ENCODE data around the gene SENP1. TPM values are rescaled to one million over a fixed set of nuclear protein-coding genes. Genes with fewer than 3 reads are reported as not detected.

Gene SENP1
- polyA plus RNA-seq, 3 donors: 2.5 to 4.4 (median 3.9) TPM

DNA sequence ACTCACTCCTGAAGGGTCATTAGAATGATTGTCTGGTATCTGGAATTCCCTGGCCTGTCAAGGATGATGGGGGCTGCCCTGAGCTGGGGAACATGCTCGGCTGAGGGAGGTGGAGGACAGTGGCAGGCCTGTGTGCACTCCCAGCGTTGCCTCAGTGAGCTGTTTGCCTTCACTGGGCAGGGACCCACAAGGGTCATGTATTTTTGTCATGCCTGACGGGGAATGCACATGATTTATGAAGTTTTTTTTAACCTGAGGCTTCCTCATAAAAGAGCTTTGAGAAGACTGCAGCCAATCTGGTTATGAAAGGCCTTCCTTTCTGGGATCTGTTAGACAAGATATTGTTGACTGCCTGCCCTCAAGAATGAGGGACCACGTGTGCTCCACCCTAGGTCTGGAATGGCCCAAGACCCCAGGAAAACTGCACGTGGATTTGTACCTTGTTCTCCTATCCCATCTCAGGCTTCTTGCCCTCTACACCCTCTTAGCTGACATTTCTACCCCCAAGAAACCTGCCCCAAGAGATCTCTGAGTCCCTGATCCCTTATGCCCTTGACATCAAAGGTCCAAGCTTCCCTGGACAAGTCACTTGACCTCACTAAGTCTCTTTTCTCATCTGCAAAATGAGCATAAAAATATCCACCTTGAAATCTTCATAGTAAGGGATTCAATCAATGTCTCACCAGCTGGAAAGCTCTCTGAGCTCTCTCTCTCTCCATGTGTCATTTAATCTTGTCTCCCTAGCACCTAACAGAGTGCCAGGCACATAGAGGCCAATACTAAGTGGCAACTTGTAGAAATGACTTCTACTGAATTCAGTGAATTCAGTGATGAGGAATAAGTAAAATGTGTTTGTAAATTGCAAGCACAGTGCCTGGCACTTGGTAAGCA is 77.1 kb downstream of the SENP1 start:
- 42 to 59% (median 48%) methylated on average over 5 of the region's 5 CpGs for WGBS, 3 donors
- H3K27ac ChIP-seq (ENCODE audit: low read depth, low read length): no peak overlapping the region

DNA sequence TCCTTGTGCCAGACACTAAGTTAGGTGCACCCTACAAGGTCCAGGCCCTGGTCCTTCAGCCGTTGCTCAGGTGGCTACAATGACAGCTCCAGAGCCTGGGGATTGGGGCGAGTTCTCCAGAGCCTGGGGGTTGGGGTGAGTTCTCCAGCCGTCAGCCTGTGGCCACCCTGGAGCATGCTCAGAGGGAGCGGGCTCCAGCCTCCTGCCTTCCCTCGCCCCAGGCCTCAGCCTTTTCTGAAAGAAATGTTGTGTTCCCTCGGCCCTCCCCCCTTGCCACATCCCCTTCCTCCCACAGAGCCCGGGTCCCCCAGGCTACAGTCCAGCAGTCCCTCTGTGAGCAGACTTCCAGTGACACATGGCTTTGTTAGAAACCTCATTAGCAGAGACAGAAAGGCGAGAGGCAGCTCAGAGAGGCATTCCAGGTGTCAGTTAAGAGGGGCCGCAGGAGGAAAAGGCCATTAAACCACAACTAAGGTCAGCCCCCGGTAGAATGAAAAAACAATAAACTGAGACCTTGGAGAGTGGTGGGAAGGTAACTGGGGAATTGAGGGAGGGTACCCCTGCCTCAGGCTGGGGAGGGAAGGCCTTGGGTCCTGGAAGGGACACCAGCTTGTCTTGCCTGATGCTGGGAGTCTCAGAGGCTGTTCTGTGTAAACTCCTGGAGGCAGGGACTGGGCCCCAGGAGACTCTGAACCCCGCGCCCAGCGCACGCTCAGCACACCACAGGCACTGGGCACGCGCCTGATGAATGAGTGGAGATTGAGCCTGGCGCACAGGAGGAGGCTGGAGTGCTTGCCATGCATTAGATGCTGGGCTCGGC is 78.5 kb downstream of the SENP1 start:
- 74 to 76% (median 75%) methylated on average over 18 of the region's 18 CpGs for WGBS, 3 donors
- no peak overlapping the region for H3K27ac ChIP-seq (ENCODE audit: low read depth, low read length)

DNA sequence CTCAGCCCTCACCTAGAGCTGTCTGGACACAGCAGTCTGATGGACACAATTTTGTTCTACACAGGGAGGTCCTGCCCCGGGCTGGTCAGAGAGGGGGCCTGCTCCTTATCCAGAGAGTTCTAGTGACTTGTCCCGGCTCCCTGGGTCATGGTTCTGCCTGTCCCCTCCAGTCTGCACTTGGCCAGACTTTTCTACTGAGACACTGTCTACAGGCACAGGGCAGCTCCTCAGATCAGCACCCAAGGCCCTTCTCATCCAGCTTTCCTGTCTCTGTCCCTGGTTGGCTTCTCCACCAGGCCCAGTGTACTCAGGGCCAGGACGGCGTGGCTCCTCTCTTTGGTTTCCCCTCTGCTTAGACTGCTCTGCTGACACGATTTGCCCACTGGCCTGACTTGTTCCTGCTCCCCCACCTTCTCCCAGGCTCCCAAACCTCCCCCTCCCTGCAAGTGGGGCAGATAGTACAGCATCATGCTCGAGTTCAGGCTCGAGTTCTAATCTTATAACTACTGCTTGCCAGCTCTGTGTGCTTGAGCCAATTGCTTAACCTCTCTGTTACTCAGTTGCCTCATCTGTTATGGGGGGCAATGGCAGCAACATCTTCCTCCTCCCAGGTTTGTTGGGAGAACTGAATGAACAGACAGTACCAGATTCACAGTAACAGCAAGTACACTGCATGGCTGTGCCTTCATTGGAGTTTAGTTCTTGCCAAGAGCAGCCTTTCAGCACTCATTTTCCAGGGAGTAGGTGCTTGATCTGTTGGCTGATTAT is 79.6 kb downstream of the SENP1 start:
- H3K27ac ChIP-seq (ENCODE audit: low read depth, low read length): no peak overlapping the region
- WGBS, 3 donors: 77 to 88% (median 86%) methylated on average over 7 of the region's 7 CpGs

DNA sequence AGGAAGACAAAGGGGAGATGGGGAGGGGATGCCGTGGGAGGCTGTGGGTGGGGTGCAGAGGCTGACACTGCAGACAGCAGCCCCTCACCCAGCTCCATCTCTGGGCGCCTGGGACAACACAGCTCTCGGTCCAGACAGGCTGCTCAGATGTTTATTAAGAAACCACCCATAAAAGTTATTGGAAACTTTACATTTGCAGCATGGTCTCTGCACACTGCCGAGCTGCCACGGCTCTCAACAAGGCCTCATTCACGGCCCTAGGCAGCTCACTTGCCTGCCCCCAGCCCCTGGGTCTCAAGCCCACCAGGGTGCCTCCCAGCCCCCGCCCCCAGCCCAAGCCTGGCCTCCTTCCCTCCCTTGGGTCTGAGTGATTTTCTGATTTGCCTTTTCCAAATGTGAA is 80.6 kb downstream of the SENP1 start:
- 77 to 79% (median 78%) methylated on average over 7 of the region's 7 CpGs for WGBS, 3 donors
- no peak overlapping the region for H3K27ac ChIP-seq (ENCODE audit: low read depth, low read length)

DNA sequence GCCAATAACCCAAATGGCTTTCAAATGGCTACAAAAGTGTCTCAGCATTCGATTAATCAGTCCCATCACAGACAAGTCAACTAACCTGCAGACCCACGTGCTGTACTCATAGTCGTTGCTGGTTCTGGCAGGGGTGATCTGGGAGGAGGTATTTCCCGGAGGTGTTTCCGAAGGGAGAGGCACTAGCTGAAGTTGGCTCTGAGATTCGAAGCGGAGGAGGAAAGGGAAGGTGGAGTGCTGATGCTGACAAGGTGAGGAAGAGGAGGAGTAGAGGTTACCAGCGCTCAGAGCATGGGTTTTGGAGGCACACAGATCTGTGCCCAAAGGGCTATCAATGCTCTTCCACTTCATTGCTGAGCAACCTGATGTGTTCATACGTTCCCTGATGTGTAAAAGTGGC is 81.1 kb downstream of the SENP1 start:
- WGBS, 3 donors: 75 to 79% (median 78%) methylated on average over 9 of the region's 9 CpGs
- no peak overlapping the region for H3K27ac ChIP-seq (ENCODE audit: low read depth, low read length)

DNA sequence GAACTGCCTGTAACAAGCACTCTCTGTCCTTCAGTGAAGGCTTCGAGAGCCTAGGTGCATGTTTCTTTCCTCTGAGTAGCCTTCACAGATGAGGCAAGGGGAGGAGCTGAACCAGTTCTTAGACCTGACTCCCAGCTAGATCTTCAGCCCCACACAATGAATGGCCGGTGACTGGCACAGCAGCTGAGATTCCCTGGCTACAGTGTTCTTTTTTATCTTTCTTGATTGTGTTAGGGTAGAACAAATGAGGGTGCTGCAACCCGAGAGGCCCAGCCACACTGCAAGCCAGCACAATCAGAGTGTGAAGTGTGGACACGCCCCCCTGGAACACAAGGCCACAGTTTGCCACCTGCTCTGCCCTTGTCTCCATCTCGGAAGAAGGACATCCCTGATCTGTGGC is 82.5 kb downstream of the SENP1 start:
- no peak overlapping the region for H3K27ac ChIP-seq (ENCODE audit: low read depth, low read length)
- WGBS, 3 donors: 25 to 82% (median 79%) methylated on average over 5 of the region's 5 CpGs

DNA sequence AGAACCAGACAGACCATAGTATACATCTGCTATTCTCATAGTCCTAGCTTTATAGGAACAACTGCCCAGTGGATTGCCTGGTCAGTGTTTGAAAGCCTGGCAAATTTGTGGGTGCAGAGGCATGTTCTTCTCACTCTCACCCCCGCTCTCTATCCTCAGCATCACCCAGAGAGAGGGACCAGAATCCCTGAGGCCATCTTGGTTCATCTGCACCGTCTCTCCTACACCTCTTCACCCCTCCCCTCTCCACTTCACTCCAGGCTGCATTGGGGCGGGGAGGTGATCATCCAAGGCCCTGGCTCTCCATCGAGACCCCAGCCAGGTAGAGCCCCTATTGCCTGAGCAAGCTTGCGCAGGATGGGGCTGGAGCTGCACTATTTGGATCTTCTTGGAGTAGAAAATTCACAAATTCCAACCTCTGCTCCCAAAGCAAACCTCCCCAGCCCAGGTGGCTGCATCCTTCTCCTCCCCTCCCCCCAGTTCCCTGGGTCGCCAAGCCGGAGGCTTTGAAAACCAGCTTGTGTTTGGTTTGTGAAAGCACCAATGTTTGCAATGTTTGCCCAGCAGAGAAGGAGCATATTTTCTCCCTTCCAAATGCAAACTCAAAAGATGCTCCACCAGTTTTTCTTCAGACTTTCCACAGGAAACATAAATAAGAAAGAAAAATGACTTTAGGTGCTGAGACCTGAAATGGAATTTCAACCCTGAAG is 83.0 kb downstream of the SENP1 start:
- WGBS, 3 donors: 68 to 83% (median 77%) methylated on average over 7 of the region's 7 CpGs
- H3K27ac ChIP-seq (ENCODE audit: low read depth, low read length): no peak overlapping the region

DNA sequence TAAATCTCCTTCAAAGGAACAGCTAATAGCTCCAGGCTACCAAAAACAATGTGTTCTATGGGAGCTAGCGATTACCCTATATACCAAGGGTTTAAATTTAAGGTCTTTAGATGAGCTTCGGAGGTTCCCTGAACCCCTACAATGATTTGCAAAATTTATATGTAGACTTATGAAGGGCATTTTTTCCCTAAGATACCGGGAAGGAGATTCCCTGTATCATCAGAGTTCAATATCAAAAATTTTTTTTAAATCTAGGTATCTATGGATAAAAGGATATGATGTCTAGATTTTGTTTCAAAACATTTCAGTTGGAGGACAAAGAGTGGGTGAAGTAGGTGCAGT is 83.7 kb downstream of the SENP1 start:
- H3K27ac ChIP-seq (ENCODE audit: low read depth, low read length): no peak overlapping the region
- 66 to 82% (median 70%) methylated on average over 3 of the region's 3 CpGs for WGBS, 3 donors

DNA sequence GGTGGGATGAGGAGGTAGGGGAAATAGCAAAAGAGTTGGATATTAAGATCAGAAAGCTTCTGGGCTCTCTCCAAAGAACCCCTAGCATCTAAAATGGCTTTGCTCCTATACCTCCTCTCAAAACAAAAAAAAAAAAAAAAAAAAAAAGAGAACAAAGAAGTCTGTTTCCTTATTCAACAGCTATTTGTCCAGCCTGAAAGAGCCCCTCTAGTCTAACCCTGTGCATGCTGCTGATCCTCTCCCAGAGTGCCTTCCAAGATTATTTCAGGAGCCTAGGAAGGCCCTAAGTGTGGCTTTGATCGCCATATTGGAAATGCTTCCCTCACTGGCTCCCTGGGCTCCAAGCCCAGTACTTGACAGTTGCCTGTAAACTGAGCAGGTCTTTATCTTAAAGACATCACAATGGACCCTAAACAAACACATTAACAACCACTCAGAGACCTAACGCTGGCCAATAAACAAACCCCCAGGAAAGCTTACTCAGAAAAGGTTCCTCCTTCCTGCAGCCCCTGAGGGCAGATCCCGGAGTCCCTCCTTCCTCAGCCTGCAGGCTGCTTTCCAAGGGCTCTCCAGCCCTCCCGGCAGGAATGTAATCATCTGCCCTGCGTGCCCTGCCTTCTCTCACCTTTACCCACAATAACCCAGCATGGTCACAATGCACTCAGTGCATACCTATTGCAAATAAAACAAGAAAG is 84.2 kb downstream of the SENP1 start:
- WGBS, 3 donors: 24 to 61% (median 40%) methylated on average over 5 of the region's 5 CpGs
- no peak overlapping the region for H3K27ac ChIP-seq (ENCODE audit: low read depth, low read length)

DNA sequence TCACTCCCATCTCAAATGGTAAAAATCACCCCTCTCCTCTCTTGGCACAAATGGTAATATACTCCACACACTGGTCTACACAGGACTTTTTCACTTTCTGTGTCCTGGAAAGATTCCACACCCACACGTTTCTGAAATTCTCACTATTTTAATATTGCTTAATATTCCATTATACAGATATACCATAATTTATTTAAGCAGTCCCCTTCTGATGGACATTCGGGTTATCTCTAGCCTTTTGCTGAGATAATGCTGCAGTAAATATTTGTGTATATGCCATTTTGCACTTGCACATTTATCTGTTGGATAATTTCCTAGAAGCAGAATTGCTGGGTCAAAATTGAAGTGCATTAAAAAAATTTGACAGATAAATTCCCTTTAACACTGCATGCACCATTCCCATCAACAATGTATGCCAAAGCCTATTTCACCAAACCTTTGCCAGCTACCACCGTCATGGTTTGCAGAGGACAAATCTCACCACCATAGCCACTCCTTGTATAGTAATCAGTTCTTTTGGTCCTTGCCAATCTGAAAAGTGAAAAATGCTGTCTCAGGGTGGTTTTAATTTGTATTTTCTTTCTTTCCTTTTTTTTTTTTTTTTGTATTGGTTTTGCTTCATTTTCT is 86.1 kb downstream of the SENP1 start:
- 42 to 64% (median 56%) methylated on average over 3 of the region's 3 CpGs for WGBS, 3 donors
- no peak overlapping the region for H3K27ac ChIP-seq (ENCODE audit: low read depth, low read length)

DNA sequence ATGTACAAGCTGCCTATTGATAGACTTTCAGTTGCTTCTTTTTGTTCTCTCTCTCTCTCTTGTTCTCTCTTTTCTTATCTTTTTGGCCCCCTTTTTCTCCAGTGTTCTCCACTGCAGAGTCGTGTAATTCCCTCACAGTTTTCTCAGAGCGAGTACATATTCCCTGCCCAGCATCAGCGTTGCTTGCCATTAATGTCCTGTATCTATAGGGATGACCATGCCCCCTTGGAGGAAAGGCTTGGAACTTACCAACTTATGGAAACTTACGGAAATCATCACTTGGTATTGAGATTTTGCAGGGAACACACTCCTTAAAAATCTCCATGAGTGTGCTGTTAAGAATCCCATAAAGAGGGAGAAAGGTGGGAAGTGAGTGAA is 87.3 kb downstream of the SENP1 start:
- WGBS, 3 donors: 79 to 84% (median 82%) methylated on average over 4 of the region's 4 CpGs
- H3K27ac ChIP-seq (ENCODE audit: low read depth, low read length): no peak overlapping the region

DNA sequence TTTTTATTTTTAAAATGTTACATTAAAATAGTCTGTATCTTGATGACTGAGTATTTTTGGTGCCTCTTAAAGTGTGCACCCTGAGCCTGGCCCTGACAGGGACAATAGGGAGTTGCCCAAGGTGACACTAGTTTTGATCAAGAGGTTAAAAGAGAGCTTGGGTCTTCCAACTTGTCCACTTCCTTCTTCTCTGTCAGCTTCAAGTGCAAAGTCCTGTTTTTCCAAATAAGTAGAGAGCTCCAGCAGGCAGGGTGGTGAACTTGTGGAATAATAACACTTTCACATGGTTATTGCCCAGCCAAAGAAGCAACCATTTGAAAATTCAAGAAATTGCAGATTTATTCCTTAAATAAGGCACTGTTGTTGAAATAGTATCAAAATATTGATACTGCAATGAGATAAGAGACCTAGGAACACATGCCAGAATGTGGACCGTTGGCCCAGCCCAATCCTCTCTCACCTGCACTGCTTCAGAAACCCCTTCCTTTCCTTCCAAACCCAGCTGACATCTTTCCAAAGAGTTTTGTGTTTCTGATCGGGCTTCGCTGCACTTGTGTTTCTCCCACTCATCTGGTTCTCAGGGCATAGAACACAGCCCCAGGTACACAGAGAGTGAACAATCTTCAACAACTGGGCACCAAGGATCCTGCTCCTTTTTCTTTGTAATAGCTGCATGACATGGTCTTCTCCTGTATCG is 87.8 kb downstream of the SENP1 start:
- H3K27ac ChIP-seq (ENCODE audit: low read depth, low read length): no peak overlapping the region
- WGBS, 3 donors: 71 to 84% (median 78%) methylated on average over 4 of the region's 4 CpGs

DNA sequence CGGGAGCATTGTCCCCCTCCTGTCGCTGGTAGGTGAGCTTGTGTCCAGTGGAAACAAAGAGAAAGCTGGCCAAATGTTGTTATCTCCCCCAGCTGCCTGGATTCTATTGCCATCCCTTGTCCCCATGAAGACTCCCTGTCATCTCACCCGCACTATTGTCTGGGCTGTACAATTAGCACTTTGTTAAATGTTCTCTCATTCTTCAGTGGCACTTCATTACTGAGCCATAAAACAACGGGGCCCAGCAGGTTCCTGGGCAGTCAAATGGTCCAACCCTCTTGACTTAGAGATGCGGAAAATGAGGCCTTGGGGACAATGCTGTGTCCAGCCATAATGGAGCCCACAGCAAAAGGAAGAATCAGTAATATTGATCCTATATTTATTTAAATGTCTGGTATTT is 88.4 kb downstream of the SENP1 start:
- no peak overlapping the region for H3K27ac ChIP-seq (ENCODE audit: low read depth, low read length)
- 77 to 84% (median 80%) methylated on average over 5 of the region's 5 CpGs for WGBS, 3 donors

DNA sequence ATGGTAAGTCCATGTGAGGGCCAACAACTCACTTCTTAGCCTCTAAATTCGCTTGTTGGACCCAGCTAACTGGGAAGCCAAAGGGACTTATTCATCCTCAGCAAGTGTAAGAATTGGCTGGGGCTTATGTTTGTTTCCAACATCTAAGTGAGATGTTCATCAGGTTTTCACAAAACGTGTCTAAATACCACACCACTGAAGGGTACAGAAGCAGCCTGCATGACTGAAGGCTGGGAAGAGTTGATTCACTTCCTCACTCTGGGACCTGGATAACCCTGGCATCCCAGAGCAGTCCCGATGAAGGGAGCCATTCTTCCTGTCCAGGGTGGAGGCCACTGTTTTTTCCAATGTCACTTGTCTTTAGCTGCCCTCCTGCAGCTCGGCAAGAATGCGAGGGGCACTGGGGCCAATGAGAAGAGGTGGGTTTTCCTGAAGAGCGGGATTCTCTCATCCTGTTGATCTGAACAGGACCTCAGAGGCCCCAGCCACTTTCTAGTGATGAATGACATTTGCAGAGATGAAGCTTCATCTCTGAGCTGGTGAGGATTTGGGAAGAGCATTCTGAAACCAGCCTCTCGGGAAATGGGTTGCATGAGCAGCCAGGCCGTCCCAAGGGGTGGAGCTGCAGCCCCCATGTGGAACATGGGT is 89.4 kb downstream of the SENP1 start:
- WGBS, 3 donors: 72 to 77% (median 74%) methylated on average over 8 of the region's 8 CpGs
- H3K27ac ChIP-seq (ENCODE audit: low read depth, low read length): no peak overlapping the region

DNA sequence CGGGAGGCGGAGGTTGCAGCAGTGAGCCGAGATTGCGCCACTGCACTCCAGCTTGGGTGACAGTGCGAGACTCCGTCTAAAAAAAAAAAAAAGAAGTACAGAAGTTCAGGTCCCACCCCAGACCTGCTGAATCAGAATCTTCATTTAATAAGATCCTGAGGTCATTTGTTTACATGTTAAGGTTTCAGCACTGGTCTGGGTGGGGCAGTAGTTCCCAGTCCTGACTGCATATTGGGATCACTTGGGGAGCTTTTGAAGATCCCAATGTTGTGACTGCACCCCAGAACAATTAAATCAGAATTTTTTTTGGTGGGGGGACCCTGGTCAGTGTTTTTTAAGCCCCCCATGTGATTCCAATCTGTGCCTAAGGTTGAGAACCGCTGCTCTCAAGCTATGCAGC is 89.9 kb downstream of the SENP1 start:
- no peak overlapping the region for H3K27ac ChIP-seq (ENCODE audit: low read depth, low read length)
- WGBS, 3 donors: 83 to 96% (median 90%) methylated on average over 5 to 7 of the region's 7 CpGs

DNA sequence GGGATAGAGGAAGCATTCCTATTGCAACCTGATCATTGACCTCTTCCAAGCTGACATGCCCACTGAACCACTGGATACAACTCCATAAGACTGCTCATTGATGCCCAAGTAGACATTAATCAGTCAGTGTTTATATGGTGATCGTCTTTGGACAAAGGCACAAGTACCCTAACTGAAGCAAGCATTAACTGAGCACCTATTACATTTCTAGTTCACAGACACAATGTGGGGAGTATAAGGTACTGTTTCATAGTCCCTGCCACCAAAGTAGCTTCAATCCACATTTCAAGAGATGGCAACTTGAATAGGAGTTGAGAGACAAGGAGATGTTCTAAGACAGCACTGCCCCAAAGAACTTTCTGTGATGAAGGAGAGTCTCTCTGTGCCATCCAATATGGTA is 90.8 kb downstream of the SENP1 start:
- H3K27ac ChIP-seq (ENCODE audit: low read depth, low read length): no peak overlapping the region
- WGBS, 3 donors: 48 to 52% (median 51%) methylated on average over 1 of the region's 1 CpG
